Esophagus muscularis mucosa (tissue), 3 donors: ENCODE results near the gene MYO15B.

Experiments used
- POLR2A ChIP-seq: fragments of 450-650 bp; IDR thresholded peaks from one replicate; pipeline ENCODE4 v1.6.1; 2017; ENCODE audit warnings: antibody characterized with exemption, moderate library complexity, mild to moderate bottlenecking, low read depth
- TF ChIP-seq, protein P1 (sequence below), 3 experiments: fragments of 200-600 bp in 2 of 3; fragments of 450-650 bp in 1 of 3; sonication (generic) in 2 of 3; IDR thresholded peaks; one replicate each; pipeline ENCODE4 v1.5.1; 2017 to 2019; ENCODE audit warnings: antibody characterized with exemption in 3 of 3, mild to moderate bottlenecking in 2 of 3, moderate library complexity in 1 of 3

DNA sequence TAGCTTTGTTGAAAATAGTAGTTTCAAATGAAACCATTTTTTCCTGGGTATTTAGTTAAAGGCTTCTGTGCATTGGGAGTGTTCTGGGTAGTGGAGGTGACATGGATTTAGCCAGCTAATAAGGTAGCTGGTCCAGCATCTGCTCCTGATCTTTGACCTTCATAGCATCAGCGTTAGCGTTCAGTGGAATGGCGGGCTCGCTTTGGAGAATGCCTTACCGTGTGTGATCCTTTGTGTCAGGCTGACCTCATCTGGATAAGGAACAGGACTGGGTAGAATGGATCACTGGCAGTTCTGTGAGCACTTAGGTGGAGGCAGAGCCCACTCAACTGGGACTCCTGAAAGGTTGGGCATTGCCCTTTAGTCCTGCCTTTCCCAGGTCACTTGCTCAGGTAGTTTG is 83.3 kb downstream of the MYO15B start:
- TF ChIP-seq, protein P1, sequence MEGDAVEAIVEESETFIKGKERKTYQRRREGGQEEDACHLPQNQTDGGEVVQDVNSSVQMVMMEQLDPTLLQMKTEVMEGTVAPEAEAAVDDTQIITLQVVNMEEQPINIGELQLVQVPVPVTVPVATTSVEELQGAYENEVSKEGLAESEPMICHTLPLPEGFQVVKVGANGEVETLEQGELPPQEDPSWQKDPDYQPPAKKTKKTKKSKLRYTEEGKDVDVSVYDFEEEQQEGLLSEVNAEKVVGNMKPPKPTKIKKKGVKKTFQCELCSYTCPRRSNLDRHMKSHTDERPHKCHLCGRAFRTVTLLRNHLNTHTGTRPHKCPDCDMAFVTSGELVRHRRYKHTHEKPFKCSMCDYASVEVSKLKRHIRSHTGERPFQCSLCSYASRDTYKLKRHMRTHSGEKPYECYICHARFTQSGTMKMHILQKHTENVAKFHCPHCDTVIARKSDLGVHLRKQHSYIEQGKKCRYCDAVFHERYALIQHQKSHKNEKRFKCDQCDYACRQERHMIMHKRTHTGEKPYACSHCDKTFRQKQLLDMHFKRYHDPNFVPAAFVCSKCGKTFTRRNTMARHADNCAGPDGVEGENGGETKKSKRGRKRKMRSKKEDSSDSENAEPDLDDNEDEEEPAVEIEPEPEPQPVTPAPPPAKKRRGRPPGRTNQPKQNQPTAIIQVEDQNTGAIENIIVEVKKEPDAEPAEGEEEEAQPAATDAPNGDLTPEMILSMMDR (IDR thresholded peaks at IDR 0.05): no peak
- TF ChIP-seq POLR2A: no peak
